HEK293T (cell line): ENCODE data around the gene GRIN2A.

Experiments
- BHLHE40 ChIP-seq: fragments of 450-650 bp; IDR thresholded peaks from 2 replicates; pipeline ENCODE4 v1.6.1; 2016; ENCODE audit warnings: mild to moderate bottlenecking, moderate library complexity, borderline replicate concordance
- ELF4 ChIP-seq: fragments of 450-650 bp; IDR thresholded peaks from 2 replicates; pipeline ENCODE4 v1.6.1; 2017; ENCODE audit warnings: antibody characterized with exemption
- FOXA1 ChIP-seq: fragments of 450-650 bp; IDR thresholded peaks from 2 replicates; pipeline ENCODE4 v1.6.1; 2016; ENCODE audit warnings: mild to moderate bottlenecking
- FOXK2 ChIP-seq: fragments of 450-650 bp; IDR thresholded peaks from 2 replicates; pipeline ENCODE4 v1.6.1; 2016; ENCODE audit warnings: mild to moderate bottlenecking
- FOXM1 ChIP-seq: fragments of 450-650 bp; IDR thresholded peaks from 2 replicates; pipeline ENCODE4 v1.6.1; 2017; ENCODE audit warnings: mild to moderate bottlenecking, borderline replicate concordance
- HDGF ChIP-seq: fragments of 450-650 bp; IDR thresholded peaks from 2 replicates; pipeline ENCODE4 v1.6.1; 2017; ENCODE audit warnings: antibody characterized with exemption, borderline replicate concordance
- L3MBTL2 ChIP-seq: fragments of 450-650 bp; conservative IDR thresholded peaks from 2 replicates; pipeline ENCODE4 v1.6.1; 2016; ENCODE audit warnings: mild to moderate bottlenecking
- NFRKB ChIP-seq: fragments of 450-650 bp; IDR thresholded peaks from 2 replicates; pipeline ENCODE4 v1.6.1; 2016; ENCODE audit warnings: mild to moderate bottlenecking, moderate library complexity
- SP1 ChIP-seq: fragments of 450-650 bp; IDR thresholded peaks from 2 replicates; pipeline ENCODE4 v1.6.1; 2017
- TARDBP ChIP-seq: fragments of 450-650 bp; IDR thresholded peaks from 2 replicates; pipeline ENCODE4 v1.6.1; 2016
- ZNF384 ChIP-seq: fragments of 450-650 bp; IDR thresholded peaks from 2 replicates; pipeline ENCODE4 v1.6.1; 2016
- TF ChIP-seq, protein P1 (sequence below): fragments of 450-650 bp; IDR thresholded peaks from 2 replicates; pipeline ENCODE4 v1.6.1; 2016

DNA sequence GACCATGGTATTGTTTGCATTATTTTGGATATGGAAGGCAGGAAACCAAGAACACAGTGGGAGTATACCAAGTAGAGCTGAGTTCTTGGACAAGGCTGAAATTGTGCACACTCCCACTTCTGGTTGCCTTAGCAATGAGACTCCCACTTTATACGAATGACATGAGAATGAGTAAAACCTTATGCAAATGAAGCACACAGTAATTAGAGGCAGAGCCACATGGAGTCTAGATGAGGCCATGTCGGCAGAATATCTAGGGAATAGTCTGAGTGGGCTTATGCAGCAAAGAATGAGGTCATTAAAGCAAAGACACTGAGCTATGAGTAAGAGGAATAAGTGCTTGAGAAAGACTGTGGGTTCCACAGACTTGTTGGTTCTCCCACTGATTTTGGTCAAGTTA lies 178.7 kb downstream of the GRIN2A start:
- no peak for TF ChIP-seq HDGF
- no peak for TF ChIP-seq SP1
- no peak for TF ChIP-seq ZNF384
- TF ChIP-seq FOXM1 = no peak
- no peak for TF ChIP-seq L3MBTL2
- no peak for TF ChIP-seq FOXK2
- no peak for TF ChIP-seq TARDBP
- TF ChIP-seq NFRKB = no peak
- no peak for TF ChIP-seq FOXA1
- TF ChIP-seq BHLHE40 = no peak
- TF ChIP-seq, protein P1, sequence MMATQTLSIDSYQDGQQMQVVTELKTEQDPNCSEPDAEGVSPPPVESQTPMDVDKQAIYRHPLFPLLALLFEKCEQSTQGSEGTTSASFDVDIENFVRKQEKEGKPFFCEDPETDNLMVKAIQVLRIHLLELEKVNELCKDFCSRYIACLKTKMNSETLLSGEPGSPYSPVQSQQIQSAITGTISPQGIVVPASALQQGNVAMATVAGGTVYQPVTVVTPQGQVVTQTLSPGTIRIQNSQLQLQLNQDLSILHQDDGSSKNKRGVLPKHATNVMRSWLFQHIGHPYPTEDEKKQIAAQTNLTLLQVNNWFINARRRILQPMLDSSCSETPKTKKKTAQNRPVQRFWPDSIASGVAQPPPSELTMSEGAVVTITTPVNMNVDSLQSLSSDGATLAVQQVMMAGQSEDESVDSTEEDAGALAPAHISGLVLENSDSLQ = no peak
- TF ChIP-seq ELF4 = no peak
